OCI-LY1 (cell line): ENCODE data around the gene UFSP2.

Experiments used
- H2AFZ ChIP-seq: fragments of 200-600 bp; sonication (generic), shearing (Covaris generic); 2 replicates; pipeline ENCODE4 v1.6.0; 2014; ENCODE audit warnings: antibody characterized with exemption, mild to moderate bottlenecking, low read length
- H3F3A ChIP-seq: fragments of 200-600 bp; sonication (generic), shearing (Covaris generic); 2 replicates; pipeline ENCODE4 v1.6.0; 2014; ENCODE audit warnings: mild to moderate bottlenecking, antibody characterized with exemption, low read length, moderate library complexity; ENCODE audit not compliant: insufficient read depth
- H3K27ac ChIP-seq: fragments of 200-600 bp; sonication (generic); 2 replicates; pipeline ENCODE4 v1.5.1; 2014; ENCODE audit warnings: low read length, mixed run types, mild to moderate bottlenecking, low read depth; ENCODE audit not compliant: poor library complexity, severe bottlenecking
- H3K27me3 ChIP-seq: fragments of 200-600 bp; sonication (generic); 2 replicates; pipeline ENCODE4 v1.6.0; 2014; ENCODE audit warnings: antibody characterized with exemption, mild to moderate bottlenecking, low read length, moderate library complexity; ENCODE audit not compliant: insufficient read depth
- H3K36me3 ChIP-seq: fragments of 200-600 bp; sonication (generic); 2 replicates; pipeline ENCODE4 v1.6.1; 2014; ENCODE audit warnings: mild to moderate bottlenecking, antibody characterized with exemption, low read length, moderate library complexity, mixed read lengths; ENCODE audit not compliant: insufficient read depth
- H3K4me1 ChIP-seq: fragments of 200-600 bp; sonication (generic); 2 replicates; pipeline ENCODE4 v1.5.1; 2014; ENCODE audit warnings: mild to moderate bottlenecking, low read length, moderate library complexity; ENCODE audit not compliant: insufficient read depth, severe bottlenecking
- H3K4me2 ChIP-seq: fragments of 200-600 bp; sonication (generic), shearing (Covaris generic); 2 replicates; pipeline ENCODE4 v1.6.1; 2014; ENCODE audit warnings: low read length
- H3K4me3 ChIP-seq: fragments of 200-600 bp; sonication (generic); 2 replicates; pipeline ENCODE4 v1.5.1; 2014; ENCODE audit warnings: low read length, low read depth, mild to moderate bottlenecking, mixed read lengths; ENCODE audit not compliant: poor library complexity, severe bottlenecking
- H3K79me2 ChIP-seq: fragments of 200-600 bp; shearing (Covaris generic); 2 replicates; pipeline ENCODE4 v1.6.1; 2016; ENCODE audit warnings: mixed run types, low read length, mixed read lengths; ENCODE audit not compliant: insufficient read depth
- H3K9ac ChIP-seq: fragments of 200-600 bp; sonication (generic), shearing (Covaris generic); 2 replicates; pipeline ENCODE4 v1.6.1; 2014; ENCODE audit warnings: mild to moderate bottlenecking, low read length, mixed read lengths
- H3K9me2 ChIP-seq: fragments of 200-600 bp; sonication (generic), shearing (Covaris generic); 2 replicates; pipeline ENCODE4 v1.6.1; 2014; ENCODE audit warnings: low read depth, mild to moderate bottlenecking, low read length, mixed read lengths
- H3K9me3 ChIP-seq: fragments of 200-600 bp; shearing (Covaris generic); 2 replicates; pipeline ENCODE4 v1.6.1; 2014; ENCODE audit warnings: low read length, mixed read lengths
- H4K20me1 ChIP-seq: fragments of 200-600 bp; sonication (generic), shearing (Covaris generic); 2 replicates; pipeline ENCODE4 v1.6.0; 2016; ENCODE audit warnings: mild to moderate bottlenecking, low read length; ENCODE audit not compliant: insufficient read depth
- EZH2 ChIP-seq: fragments of 200-600 bp; sonication (generic), shearing (Covaris generic); IDR thresholded peaks from 2 replicates; pipeline ENCODE4 v1.8.0; 2017; ENCODE audit warnings: borderline replicate concordance, mixed run types, mild to moderate bottlenecking, antibody characterized with exemption, low read length, moderate library complexity, mixed read lengths
- TF ChIP-seq, protein P1 (sequence below): fragments of 200-600 bp; sonication (generic), shearing (Covaris generic); IDR thresholded peaks from 2 replicates; pipeline ENCODE4 v1.5.1; 2017; ENCODE audit warnings: mild to moderate bottlenecking, antibody characterized with exemption, low read length, moderate library complexity, mixed read lengths

Gene UFSP2

DNA sequence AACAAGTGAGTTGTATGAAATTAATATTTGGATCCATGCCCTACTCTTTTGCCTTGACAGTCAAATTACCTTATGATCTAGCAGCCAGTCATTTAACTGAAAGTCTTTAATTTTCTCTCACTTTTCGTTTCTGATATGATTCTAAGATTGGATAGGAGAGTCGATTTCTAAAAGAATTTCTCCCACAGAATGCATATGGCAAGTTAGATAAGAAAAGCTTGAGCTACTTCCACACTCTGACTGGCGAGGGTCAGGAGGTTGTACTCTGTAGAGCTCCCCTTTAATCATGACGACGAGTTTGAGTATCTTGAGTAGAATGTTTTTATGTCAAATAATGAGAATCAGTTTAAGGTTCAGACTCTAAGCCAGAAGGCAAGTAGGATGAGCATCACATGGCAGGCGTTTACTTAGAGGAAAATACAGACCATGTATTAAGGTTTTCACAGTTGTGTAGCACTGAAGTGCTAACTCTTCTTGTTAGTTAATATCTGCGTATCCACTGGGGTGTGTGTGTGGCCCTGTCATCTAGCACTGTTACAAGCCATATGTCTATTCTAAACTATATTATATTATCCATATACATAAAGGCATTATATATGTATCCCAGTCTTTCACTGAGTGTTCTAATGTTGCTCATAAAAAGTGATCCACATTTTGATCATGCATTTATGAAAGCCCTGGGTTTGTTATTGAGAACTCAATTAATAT lies 67.9 kb downstream of the UFSP2 start:
- H3K4me3 ChIP-seq, result no peak overlapping the region
- no peaks in the 10 kb centered on the region for H3K79me2 ChIP-seq
- TF ChIP-seq, protein P1, sequence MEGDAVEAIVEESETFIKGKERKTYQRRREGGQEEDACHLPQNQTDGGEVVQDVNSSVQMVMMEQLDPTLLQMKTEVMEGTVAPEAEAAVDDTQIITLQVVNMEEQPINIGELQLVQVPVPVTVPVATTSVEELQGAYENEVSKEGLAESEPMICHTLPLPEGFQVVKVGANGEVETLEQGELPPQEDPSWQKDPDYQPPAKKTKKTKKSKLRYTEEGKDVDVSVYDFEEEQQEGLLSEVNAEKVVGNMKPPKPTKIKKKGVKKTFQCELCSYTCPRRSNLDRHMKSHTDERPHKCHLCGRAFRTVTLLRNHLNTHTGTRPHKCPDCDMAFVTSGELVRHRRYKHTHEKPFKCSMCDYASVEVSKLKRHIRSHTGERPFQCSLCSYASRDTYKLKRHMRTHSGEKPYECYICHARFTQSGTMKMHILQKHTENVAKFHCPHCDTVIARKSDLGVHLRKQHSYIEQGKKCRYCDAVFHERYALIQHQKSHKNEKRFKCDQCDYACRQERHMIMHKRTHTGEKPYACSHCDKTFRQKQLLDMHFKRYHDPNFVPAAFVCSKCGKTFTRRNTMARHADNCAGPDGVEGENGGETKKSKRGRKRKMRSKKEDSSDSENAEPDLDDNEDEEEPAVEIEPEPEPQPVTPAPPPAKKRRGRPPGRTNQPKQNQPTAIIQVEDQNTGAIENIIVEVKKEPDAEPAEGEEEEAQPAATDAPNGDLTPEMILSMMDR, result no peak
- TF ChIP-seq EZH2, result no peak
- H3K9ac ChIP-seq, result no peak overlapping the region
- no peaks in the 10 kb centered on the region for H4K20me1 ChIP-seq
- H3F3A ChIP-seq, result no peaks in the 10 kb centered on the region
- H3K4me1 ChIP-seq, result peaks cover 5% of the 10 kb centered on the region
- no peaks in the 10 kb centered on the region for H3K9me3 ChIP-seq
- H3K27ac ChIP-seq, result no peak overlapping the region
- H3K27me3 ChIP-seq, result no peaks in the 10 kb centered on the region
- no peaks in the 10 kb centered on the region for H3K9me2 ChIP-seq
- no peak overlapping the region for H2AFZ ChIP-seq
- H3K36me3 ChIP-seq, result peaks cover 44% of the 10 kb centered on the region
- H3K4me2 ChIP-seq, result no peak overlapping the region

DNA sequence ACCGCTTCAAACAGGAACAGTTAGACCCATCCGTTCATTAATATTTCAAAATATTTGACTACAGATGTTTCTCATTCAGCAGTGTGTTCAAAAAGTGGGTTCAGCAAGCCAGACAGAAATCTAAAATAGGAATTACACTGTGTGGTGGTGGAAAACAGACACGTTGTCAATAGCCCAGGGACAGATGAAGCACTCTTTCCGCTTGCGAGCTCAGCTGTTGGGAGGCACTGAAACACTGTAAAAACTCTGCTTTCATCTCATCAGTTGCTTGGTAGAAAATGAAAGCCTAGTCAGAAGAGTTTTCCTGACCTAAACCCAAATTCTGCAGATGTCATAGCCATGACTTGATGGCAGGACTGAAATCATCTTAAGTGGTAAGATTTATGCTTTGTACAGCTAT lies 68.6 kb downstream of the UFSP2 start:
- no peak overlapping the region for H3K27ac ChIP-seq
- TF ChIP-seq, protein P1, result no peak
- no peak for TF ChIP-seq EZH2
- no peak overlapping the region for H3K9ac ChIP-seq

DNA sequence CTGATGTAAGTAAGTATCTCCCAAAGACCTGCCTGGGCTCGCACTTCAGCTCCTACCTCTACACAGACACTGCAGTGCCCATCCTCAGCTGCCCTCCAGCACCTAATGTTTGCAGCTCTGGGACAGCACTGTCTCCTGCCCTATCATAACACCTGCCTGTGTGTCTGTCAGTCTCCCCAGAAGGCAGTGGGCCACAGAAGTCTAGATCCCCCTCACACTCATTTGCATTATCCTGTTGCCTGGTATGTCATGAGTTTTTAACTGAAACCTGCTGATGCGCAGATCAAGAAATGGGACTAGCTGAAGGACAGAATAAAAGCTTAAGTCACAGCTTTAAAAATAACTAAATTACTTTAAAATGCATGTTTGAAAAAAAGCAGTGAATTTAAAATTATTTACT lies 73.0 kb downstream of the UFSP2 start:
- no peaks in the 10 kb centered on the region for H3K27me3 ChIP-seq
- peaks cover 19% of the 10 kb centered on the region for H3K4me1 ChIP-seq
- H3F3A ChIP-seq, result no peaks in the 10 kb centered on the region
- H3K9me3 ChIP-seq, result no peaks in the 10 kb centered on the region
- H3K4me3 ChIP-seq, result no peak overlapping the region
- no peaks in the 10 kb centered on the region for H4K20me1 ChIP-seq
- peak overlapping the region; percentile 24; the same call in 1 of the 2 replicates for H3K4me2 ChIP-seq
- TF ChIP-seq, protein P1, result no peak
- no peak for TF ChIP-seq EZH2
- H2AFZ ChIP-seq, result no peak overlapping the region
- H3K79me2 ChIP-seq, result no peaks in the 10 kb centered on the region
- peak overlapping the region; percentile 84 for H3K27ac ChIP-seq
- no peaks in the 10 kb centered on the region for H3K9me2 ChIP-seq
- peaks cover 68% of the 10 kb centered on the region for H3K36me3 ChIP-seq
- H3K9ac ChIP-seq, result peak overlapping the region; percentile 10; the same call in 1 of the 2 replicates

More for the DNA sequence above, 68.6 kb downstream of the UFSP2 start:
- no peaks in the 10 kb centered on the region for H3K9me3 ChIP-seq
- no peaks in the 10 kb centered on the region for H4K20me1 ChIP-seq
- no peaks in the 10 kb centered on the region for H3F3A ChIP-seq
- H3K4me2 ChIP-seq, result no peak overlapping the region
- H3K4me3 ChIP-seq, result no peak overlapping the region
- no peak overlapping the region for H2AFZ ChIP-seq
- H3K27me3 ChIP-seq, result no peaks in the 10 kb centered on the region
- peaks cover 47% of the 10 kb centered on the region for H3K36me3 ChIP-seq
- H3K9me2 ChIP-seq, result no peaks in the 10 kb centered on the region
- H3K79me2 ChIP-seq, result no peaks in the 10 kb centered on the region
- H3K4me1 ChIP-seq, result peaks cover 12% of the 10 kb centered on the region
